HG02759 (cell line): ENCODE data around the gene MAST3.

ENCODE experiments used
- ATAC-seq: cut with Tn5 transposase; IDR thresholded peaks from one replicate; pipeline ENCODE4 v1.9.1; 2021; ENCODE audit warnings: mild to moderate bottlenecking, moderate library complexity; ENCODE audit not compliant: unreplicated experiment

Gene MAST3

DNA sequence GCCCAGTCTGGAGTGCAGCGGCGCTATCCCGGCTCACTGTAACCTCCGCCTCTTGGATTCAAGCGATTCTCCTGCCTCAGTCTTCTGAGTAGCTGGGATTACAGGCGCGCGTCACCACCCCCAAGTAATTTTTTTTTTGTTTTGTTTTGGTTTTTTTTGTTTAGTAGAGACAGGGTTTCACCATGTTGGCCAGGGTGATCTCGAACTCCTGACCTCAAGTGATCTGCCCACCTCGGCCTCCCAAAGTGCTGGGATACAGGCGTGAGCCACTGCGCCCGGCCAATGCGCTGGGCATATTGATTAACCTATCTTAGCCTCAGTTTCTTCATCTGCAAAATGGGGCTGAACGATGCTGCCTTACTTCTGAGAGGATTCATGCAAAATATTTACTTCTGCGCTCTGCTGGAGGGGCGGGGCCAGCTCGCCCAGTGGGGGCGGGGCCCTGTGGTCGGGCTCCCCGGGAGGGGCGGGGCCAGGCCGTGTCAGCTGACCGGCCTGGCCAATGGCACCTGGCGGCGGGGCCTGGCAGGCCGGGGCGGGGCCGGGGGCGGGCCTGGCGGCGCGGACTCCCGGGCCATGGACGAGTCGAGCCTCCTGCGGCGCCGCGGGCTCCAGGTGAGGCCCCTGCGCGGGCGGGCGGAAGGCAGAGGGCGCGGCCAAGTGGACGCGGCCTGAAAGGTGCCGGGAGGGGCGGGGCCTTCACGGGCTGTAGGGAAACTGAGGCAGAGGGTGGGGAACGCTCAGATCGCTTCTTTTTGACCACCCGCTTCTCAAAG, at the start of gene MAST3:
TSS of gene MAST3 (plus strand) at position 562 of the 776 bp plus-strand sequence. CDS start at position 577, 15 bp downstream.
- peak; percentile 57 for ATAC-seq

GRCh38 chr19:18049385-18049784, 48.2 kb upstream of the MAST3 start:
- no peak for ATAC-seq

GRCh38 chr19:18051887-18052286, 45.7 kb upstream of the MAST3 start:
- ATAC-seq: no peak

- ATAC-seq: no peak
Observed at GRCh38 chr19:18053576-18054219, 43.9 kb upstream of the MAST3 start.

DNA sequence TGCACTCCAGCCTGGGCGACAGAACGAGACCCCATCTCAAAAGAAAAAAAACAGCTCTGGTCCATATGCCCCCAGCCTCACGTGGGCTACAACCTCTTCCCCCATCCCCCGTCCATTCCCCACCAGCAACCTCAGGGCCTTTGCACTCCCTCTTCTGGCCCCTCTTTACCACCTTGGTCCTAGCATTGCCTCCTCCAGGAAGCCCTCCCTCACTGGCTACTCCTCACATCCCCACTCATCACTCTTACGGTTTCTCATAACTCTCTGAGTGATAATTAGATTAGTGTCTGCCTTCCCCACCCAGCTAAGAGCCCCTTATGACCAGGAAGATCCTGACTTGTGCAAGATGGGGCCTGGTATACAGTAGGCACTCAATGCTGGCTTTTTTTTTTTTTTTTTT, 41.6 kb upstream of the MAST3 start:
- no peak for ATAC-seq

GRCh38 chr19:18057557-18057956, 40.0 kb upstream of the MAST3 start:
- ATAC-seq: no peak

GRCh38 chr19:18058208-18059009, 39.2 kb upstream of the MAST3 start:
- ATAC-seq: peak; percentile 57

- no peak for ATAC-seq
Observed at GRCh38 chr19:18059297-18059696, 38.3 kb upstream of the MAST3 start.

GRCh38 chr19:18059902-18060301, 37.7 kb upstream of the MAST3 start:
- no peak for ATAC-seq

GRCh38 chr19:18060472-18060871, 37.1 kb upstream of the MAST3 start:
- ATAC-seq: no peak

GRCh38 chr19:18062028-18062427, 35.5 kb upstream of the MAST3 start:
- no peak for ATAC-seq

DNA sequence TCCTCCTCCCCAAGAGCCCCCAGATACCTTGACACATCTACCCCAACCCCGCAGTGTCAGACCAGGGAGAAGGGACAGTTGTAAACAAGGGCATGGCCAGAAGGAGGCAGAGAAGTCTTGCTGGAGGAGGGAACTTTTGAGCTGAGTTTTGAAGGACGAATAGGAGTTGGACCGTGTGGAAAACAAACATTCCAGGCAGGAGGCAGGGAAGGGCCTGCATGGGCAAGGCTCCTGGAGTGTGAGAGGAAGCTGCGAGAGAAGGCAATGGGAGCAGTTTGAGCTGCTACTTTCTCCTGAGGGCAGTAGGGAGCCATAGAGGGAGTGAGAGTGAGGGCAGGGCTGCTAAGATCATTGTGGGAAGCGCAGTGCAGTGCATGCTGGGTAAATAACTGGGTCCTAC, 34.1 kb upstream of the MAST3 start:
- no peak for ATAC-seq

- no peak for ATAC-seq
Observed at GRCh38 chr19:18065173-18065495, 32.4 kb upstream of the MAST3 start.

- no peak for ATAC-seq
Observed at GRCh38 chr19:18068395-18068794, 29.2 kb upstream of the MAST3 start.

DNA sequence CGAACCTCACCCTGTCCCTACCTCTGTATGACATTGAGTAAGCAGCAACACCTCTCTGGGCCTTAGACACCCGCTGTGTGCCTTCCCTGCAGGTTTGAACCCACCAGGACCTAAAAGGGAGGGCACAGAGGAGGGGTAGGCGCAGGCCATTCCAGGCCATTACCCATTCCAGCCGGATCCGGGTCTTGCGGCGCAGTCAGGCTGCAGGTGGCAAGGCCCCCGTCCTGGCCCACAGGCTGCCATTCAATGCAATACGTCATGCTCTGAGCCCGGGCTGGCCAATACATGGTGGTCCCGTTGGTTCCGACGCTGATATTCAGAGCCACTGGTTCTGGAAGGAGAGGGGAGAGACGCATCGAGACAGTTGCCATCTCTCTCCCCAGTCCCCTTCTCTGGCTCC, 28.2 kb upstream of the MAST3 start:
- ATAC-seq: no peak

DNA sequence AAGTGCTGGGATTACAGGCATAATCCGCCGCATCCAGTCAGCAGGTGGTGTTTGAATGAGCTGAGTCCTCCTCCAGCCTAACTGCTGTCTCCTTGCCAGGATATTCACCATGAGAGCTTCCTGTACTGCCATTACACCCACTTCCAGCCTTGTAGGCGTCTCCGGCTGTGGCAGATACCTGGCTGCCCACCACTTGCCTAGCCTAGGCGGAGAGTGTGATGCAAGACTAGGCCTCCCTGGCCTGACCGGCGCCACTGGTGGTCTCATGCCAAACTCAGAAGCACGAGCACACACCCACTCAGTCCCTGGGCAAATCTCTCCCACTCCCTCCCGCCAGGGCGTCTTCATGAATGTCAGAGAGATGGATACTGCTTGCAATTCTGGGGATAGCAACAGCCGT, 27.4 kb upstream of the MAST3 start:
- no peak for ATAC-seq

DNA sequence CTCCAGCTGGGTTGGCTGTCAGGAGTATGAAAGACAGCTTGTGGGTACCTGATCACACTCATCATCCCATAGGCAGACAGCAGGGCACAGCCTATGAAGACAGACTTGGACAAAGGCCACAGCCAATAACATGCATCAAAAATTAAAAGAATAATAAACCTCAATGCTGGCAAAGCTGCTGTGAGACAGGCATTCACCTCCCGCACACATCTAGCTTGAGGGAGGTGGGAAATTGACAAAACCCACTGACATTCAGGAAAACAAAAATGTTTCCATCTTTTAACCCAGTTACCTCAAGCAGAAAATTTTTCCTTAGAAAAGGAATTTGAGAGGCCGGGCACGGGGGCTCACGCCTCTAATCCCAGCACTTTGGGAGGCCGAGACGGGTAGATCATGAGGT, 25.2 kb upstream of the MAST3 start:
- ATAC-seq: no peak

DNA sequence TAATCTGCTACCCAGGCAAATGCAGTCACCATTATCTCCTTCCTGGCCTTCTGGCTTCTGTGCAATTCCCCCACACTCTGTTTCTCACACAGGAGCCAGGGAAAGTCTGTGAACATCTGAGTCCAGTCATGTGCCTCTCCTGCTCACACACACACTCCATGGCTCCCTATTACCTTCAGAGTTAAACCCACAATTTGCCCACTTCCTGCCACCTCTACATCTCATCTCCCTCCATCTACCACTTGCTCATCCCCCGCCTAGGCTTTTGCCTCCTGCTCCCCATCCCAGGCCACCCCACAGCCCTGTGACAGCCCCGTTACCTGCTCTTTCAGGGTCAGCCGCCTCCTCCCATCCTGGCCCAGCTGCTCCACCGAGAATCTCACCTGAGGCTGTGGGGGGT, 24.4 kb upstream of the MAST3 start:
- ATAC-seq: no peak

- no peak for ATAC-seq
Observed at GRCh38 chr19:18074192-18074591, 23.4 kb upstream of the MAST3 start.

DNA sequence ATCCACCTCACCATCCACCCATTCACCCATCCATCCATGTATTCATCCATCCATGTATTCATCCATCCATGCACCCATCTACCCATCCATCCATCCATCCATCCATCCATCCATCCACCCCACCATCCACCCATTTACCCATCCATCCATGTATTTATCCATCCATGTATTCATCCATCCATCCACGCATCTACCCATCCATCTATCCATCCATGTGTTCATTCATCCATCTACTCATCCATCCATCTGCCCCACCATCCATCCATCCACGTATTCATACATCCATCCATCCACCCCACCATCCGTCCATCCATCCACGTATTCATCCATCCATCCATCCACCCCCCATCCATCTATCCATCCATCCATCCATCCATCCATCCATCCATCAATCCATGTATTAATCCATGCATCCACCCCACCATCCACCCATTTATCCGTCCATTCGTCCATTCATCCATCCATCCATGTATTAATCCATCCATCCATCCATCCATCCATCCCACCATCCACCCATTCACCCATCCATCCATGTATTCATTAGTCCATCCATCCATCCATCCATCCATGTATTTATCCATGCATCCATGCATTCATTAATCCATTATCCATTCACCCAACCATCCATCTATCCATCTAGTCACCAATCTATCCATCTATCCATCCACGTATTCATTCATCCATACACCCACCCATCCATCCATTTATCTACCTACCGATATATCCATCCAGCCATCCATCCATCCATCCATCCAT, 13.5 kb upstream of the MAST3 start:
- no peak for ATAC-seq
